ENCODE results near the gene SULT2A1. TPM values are rescaled to one million over a fixed set of nuclear protein-coding genes. Genes with fewer than 3 reads are reported as not detected.

Gene SULT2A1
- total and polyA plus RNA-seq, 4 donors: 0.01 to 0.15 TPM; not detected in 2

GRCh38 chr19:47853003-47853402, 33.1 kb downstream of the SULT2A1 start:
- Histone ChIP-seq H3K9me3 (ENCODE audit: control insufficient read depth in 4 of 4, insufficient read depth in 3 of 4, low read length in 3 of 4) (no peaks in the 10 kb centered on the region), H3K4me3 (no peak overlapping the region), H3K4me1 (ENCODE audit: control insufficient read depth in 5 of 5, insufficient read depth in 5 of 5, low read length in 5 of 5) (no peaks in the 10 kb centered on the region), H3K36me3 (ENCODE audit: control insufficient read depth in 4 of 4, insufficient read depth in 4 of 4, low read length in 4 of 4) (no peaks in the 10 kb centered on the region), H3K27ac (ENCODE audit: low read depth in 1 of 2, low read length in 1 of 2) (no peak overlapping the region), H3K27me3 (ENCODE audit: control insufficient read depth in 3 of 3, insufficient read depth in 3 of 3, low read length in 2 of 3) (peaks cover 3 to 29% (median 18%) of the 10 kb centered on the region in 3 donors), H3K9ac (ENCODE audit: insufficient read depth in 1 of 2, low read length in 2 of 2) (no peak overlapping the region)
- ATAC-seq (ENCODE audit: insufficient read depth, low FRiP score) (no peak), DNase-seq (no peak)
- 69 to 71% methylated on average over 5 of the region's 5 CpGs for WGBS, 2 donors
- no peak for TF ChIP-seq CTCF (IDR thresholded peaks at IDR 0.05; ENCODE audit: control extremely low read depth, extremely low read depth)

GRCh38 chr19:47848823-47849473, 37.2 kb downstream of the SULT2A1 start:
- no peak for DNase-seq

GRCh38 chr19:47848425-47848822, 37.7 kb downstream of the SULT2A1 start:
- no peaks in the 10 kb centered on the region for H3K36me3 ChIP-seq (ENCODE audit: control insufficient read depth in 4 of 4, insufficient read depth in 4 of 4, low read length in 4 of 4)
- no peak for TF ChIP-seq CTCF (IDR thresholded peaks at IDR 0.05; ENCODE audit: control extremely low read depth, extremely low read depth)
- DNase-seq: no peak
- H3K9me3 ChIP-seq (ENCODE audit: control insufficient read depth in 4 of 4, insufficient read depth in 3 of 4, low read length in 3 of 4): no peaks in the 10 kb centered on the region
- WGBS, 2 donors: 53 to 67% methylated on average over 10 of the region's 10 CpGs
- H3K4me3 ChIP-seq: no peak overlapping the region
- no peak for ATAC-seq (ENCODE audit: insufficient read depth, low FRiP score)
- H3K27me3 ChIP-seq (ENCODE audit: control insufficient read depth in 3 of 3, insufficient read depth in 3 of 3, low read length in 2 of 3): peaks cover 3 to 28% (median 19%) of the 10 kb centered on the region in 3 donors
- H3K27ac ChIP-seq (ENCODE audit: low read depth in 1 of 2, low read length in 1 of 2): no peak overlapping the region
- H3K4me1 ChIP-seq (ENCODE audit: control insufficient read depth in 5 of 5, insufficient read depth in 5 of 5, low read length in 5 of 5): no peaks in the 10 kb centered on the region
- peak overlapping the region in 1 of 2 donors; percentile 11 for H3K9ac ChIP-seq (ENCODE audit: insufficient read depth in 1 of 2, low read length in 2 of 2)

More at GRCh38 chr19:47848823-47849473, 37.2 kb downstream of the SULT2A1 start:
- TF ChIP-seq CTCF (IDR thresholded peaks at IDR 0.05; ENCODE audit: control extremely low read depth, extremely low read depth): no peak
- Histone ChIP-seq H3K27me3 (ENCODE audit: control insufficient read depth in 3 of 3, insufficient read depth in 3 of 3, low read length in 2 of 3) (peaks cover 3 to 28% (median 19%) of the 10 kb centered on the region in 3 donors), H3K36me3 (ENCODE audit: control insufficient read depth in 4 of 4, insufficient read depth in 4 of 4, low read length in 4 of 4) (no peaks in the 10 kb centered on the region), H3K9ac (ENCODE audit: insufficient read depth in 1 of 2, low read length in 2 of 2) (peak overlapping the region in 1 of 2 donors; percentile 11), H3K27ac (ENCODE audit: low read depth in 1 of 2, low read length in 1 of 2) (no peak overlapping the region), H3K4me1 (ENCODE audit: control insufficient read depth in 5 of 5, insufficient read depth in 5 of 5, low read length in 5 of 5) (no peaks in the 10 kb centered on the region), H3K4me3 (no peak overlapping the region), H3K9me3 (ENCODE audit: control insufficient read depth in 4 of 4, insufficient read depth in 3 of 4, low read length in 3 of 4) (no peaks in the 10 kb centered on the region)
- WGBS, 2 donors: 3 to 6% methylated on average over 22 of the region's 22 CpGs
- ATAC-seq (ENCODE audit: insufficient read depth, low FRiP score): no peak

Measured in lung (tissue), 12 donors.